Osteocyte (in vitro differentiated cells): ENCODE results near the gene OTUB1. TPM values are rescaled to one million over a fixed set of nuclear protein-coding genes. Genes with fewer than 3 reads are reported as not detected.
"Not testable (repeated sequence)": the region's sequence is repeated elsewhere in the genome, so short reads cannot be mapped to it uniquely, and the experiment has no call there.

Experiments used
- DNase-seq: peaks from one replicate; pipeline ENCODE4 v3.0.0; 2021; ENCODE audit warnings: mixed read lengths; ENCODE audit not compliant: unreplicated experiment; ENCODE audit errors: extremely low spot score
- H3K27ac Mint-ChIP-seq: one replicate; pipeline ENCODE4 v1.8.0; 2021; ENCODE audit warnings: mild to moderate bottlenecking, mixed read lengths; ENCODE audit not compliant: unreplicated experiment
- H3K27me3 Mint-ChIP-seq: one replicate; pipeline ENCODE4 v1.8.0; 2021; ENCODE audit warnings: mixed read lengths; ENCODE audit not compliant: unreplicated experiment
- H3K36me3 Mint-ChIP-seq: one replicate; pipeline ENCODE4 v1.8.0; 2021; ENCODE audit warnings: mixed read lengths; ENCODE audit not compliant: unreplicated experiment
- H3K4me1 Mint-ChIP-seq: one replicate; pipeline ENCODE4 v1.8.0; 2021; ENCODE audit warnings: mixed read lengths; ENCODE audit not compliant: unreplicated experiment
- H3K4me3 Mint-ChIP-seq: one replicate; pipeline ENCODE4 v1.8.0; 2021; ENCODE audit warnings: mild to moderate bottlenecking, moderate library complexity, mixed read lengths; ENCODE audit not compliant: unreplicated experiment
- H3K9me3 Mint-ChIP-seq: one replicate; pipeline ENCODE4 v1.8.0; 2021; ENCODE audit warnings: mixed read lengths; ENCODE audit not compliant: unreplicated experiment
- CTCF ChIP-seq: fragments of 200-600 bp; sonication (generic); IDR thresholded peaks from 2 replicates; pipeline ENCODE4 v1.5.0; 2021; ENCODE audit warnings: antibody characterized with exemption, mild to moderate bottlenecking, moderate library complexity
- total RNA-seq: library from RNA; stranded (reverse); gene quantifications from 2 replicates; pipeline ENCODE4 v1.2.1, GENCODE V29; 2021

The OTUB1 gene
- total RNA-seq, 1 donor from 2014 or later, result 71.4 TPM

GRCh38 chr11:63966444-63966843 is 19.8 kb upstream of the OTUB1 start:
- Mint-ChIP-seq H3K4me3 (no peak overlapping the region), H3K4me1 (peaks cover 3% of the 10 kb centered on the region), H3K9me3 (no peaks in the 10 kb centered on the region), H3K36me3 (no peaks in the 10 kb centered on the region), H3K27me3 (no peaks in the 10 kb centered on the region), H3K27ac (no peak overlapping the region)
- TF ChIP-seq CTCF, result no peak
- DNase-seq, result no peak

GRCh38 chr11:63969461-63969860 is 16.8 kb upstream of the OTUB1 start:
- no peaks in the 10 kb centered on the region for H3K9me3 Mint-ChIP-seq
- H3K4me1 Mint-ChIP-seq, result peaks cover 3% of the 10 kb centered on the region
- no peaks in the 10 kb centered on the region for H3K36me3 Mint-ChIP-seq
- no peak for DNase-seq
- H3K27me3 Mint-ChIP-seq, result no peaks in the 10 kb centered on the region
- no peak overlapping the region for H3K27ac Mint-ChIP-seq
- no peak for TF ChIP-seq CTCF
- no peak overlapping the region for H3K4me3 Mint-ChIP-seq

- DNase-seq, result no peak
- Mint-ChIP-seq H3K36me3 (no peaks in the 10 kb centered on the region), H3K27me3 (no peaks in the 10 kb centered on the region), H3K9me3 (no peaks in the 10 kb centered on the region), H3K27ac (no peak overlapping the region), H3K4me3 (no peak overlapping the region), H3K4me1 (peaks cover 14% of the 10 kb centered on the region)
- no peak for TF ChIP-seq CTCF
These were observed 15.3 kb upstream of the OTUB1 start for GRCh38 chr11:63970902-63971301.

- H3K36me3 Mint-ChIP-seq, H3K9me3 Mint-ChIP-seq, H3K27me3 Mint-ChIP-seq, DNase-seq: not testable (repeated sequence)
- Mint-ChIP-seq H3K27ac (peak overlapping the region; percentile 99), H3K4me3 (peak overlapping the region; percentile 97), H3K4me1 (peaks cover 36% of the 10 kb centered on the region)
These were observed 12.4 kb upstream of the OTUB1 start for GRCh38 chr11:63973912-63974258.

- peak within 1 kb of the TSS; percentile 97 for H3K4me3 Mint-ChIP-seq
- peaks cover 4% of the 10 kb centered on the region for H3K36me3 Mint-ChIP-seq
- H3K4me1 Mint-ChIP-seq, result peaks cover 40% of the 10 kb centered on the region
- no peaks in the 10 kb centered on the region for H3K27me3 Mint-ChIP-seq
- peak within 1 kb of the TSS; percentile 99 for H3K27ac Mint-ChIP-seq
- TF ChIP-seq CTCF, result peak; percentile 40
- no peaks in the 10 kb centered on the region for H3K9me3 Mint-ChIP-seq
- peak; percentile 99 for DNase-seq
These were observed 11.7 kb upstream of the OTUB1 start, which contains the start of gene COX8A for GRCh38 chr11:63974259-63975143. Gene COX8A (plus strand): TSS chr11:63974620. CDS start chr11:63974681, 61 bp downstream.
